Left lung (tissue), 10 donors: ENCODE results near the gene MSLN. TPM values are rescaled to one million over a fixed set of nuclear protein-coding genes. Genes with fewer than 3 reads are reported as not detected.
"Not testable (repeated sequence)": the region's sequence is repeated elsewhere in the genome, so short reads cannot be mapped to it uniquely, and the experiment has no call there.

Experiments
- ATAC-seq: fragments of 200-7000 bp; cut with Tn5 transposase; one replicate; pipeline ENCODE4 v1.9.1; 2020; ENCODE audit warnings: moderate library complexity
- DNase-seq, 4 donors: peaks; one replicate each; pipeline ENCODE4 v3.0.0-alpha.2; 2013 to 2020
- H3K27ac ChIP-seq, 2 donors: fragments of 200-600 bp; sonication (generic) in 1 of 2; one replicate each; pipeline versions ENCODE4 v1.5.0 to v1.8.0; 2020 to 2021
- H3K27me3 ChIP-seq, 2 donors: fragments of 200-600 bp; sonication (generic) in 1 of 2; one replicate each; pipeline versions ENCODE4 v1.5.0 to v1.8.0; 2020 to 2021
- H3K36me3 ChIP-seq, 2 donors: fragments of 200-600 bp; sonication (generic) in 1 of 2; one replicate each; pipeline versions ENCODE4 v1.5.0 to v1.8.0; 2020 to 2021
- H3K4me1 ChIP-seq, 2 donors: fragments of 200-600 bp; one replicate each; pipeline ENCODE4 v1.8.0; 2021
- H3K4me3 ChIP-seq, 2 donors: fragments of 200-600 bp; sonication (generic) in 1 of 2; one replicate each; pipeline versions ENCODE4 v1.5.0 to v1.8.0; 2020 to 2021; ENCODE audit warnings: mild to moderate bottlenecking in 1 of 2
- H3K9me3 ChIP-seq, 2 donors: fragments of 200-600 bp; sonication (generic) in 1 of 2; one replicate each; pipeline versions ENCODE4 v1.5.0 to v1.8.0; 2020 to 2021
- intact Hi-C, 2 donors: fragments of 100-400 bp; cut with DNase I; formaldehyde crosslinking; loops; one replicate each; pipeline versions ENCODE4 v1.11.2 to v1.14.2; 2022
- polyA plus RNA-seq, 6 donors: library from polyadenylated mRNA; unstranded; fragments of 120-200 nt; gene quantifications; one replicate each; pipeline ENCODE4 v1.2.1, GENCODE V29; 2013; ENCODE audit not compliant: insufficient read length in 6 of 6
- total RNA-seq, 2 donors: library from RNA; stranded (reverse); fragmentation: NEBNext Ultra II Directional; extraction: Animal tissue kit (Norgen Biotek cat#: 25700); gene quantifications; one replicate each; pipeline ENCODE4 v1.2.1, GENCODE V29; 2021
- TF ChIP-seq, protein P1 (sequence below), 2 donors: fragments of 200-600 bp; sonication (generic) in 1 of 2; IDR thresholded peaks; one replicate each; pipeline versions ENCODE4 v1.5.0 to v1.8.0; 2021; ENCODE audit warnings: antibody characterized with exemption in 2 of 2
- donor health status: DM: no; HTN: yes; CAD: no.
- donor health status: DM: no; HTN: no; CAD: no.

Gene MSLN
- total and polyA plus RNA-seq, 8 donors: 14.5 to 464 (median 20.8) TPM

GRCh38 chr16:741986-742629 lies 18.4 kb upstream of the MSLN start:
- H3K36me3 ChIP-seq: peaks cover 0 to 10% of the 10 kb centered on the region in 2 donors
- TF ChIP-seq, protein P1, sequence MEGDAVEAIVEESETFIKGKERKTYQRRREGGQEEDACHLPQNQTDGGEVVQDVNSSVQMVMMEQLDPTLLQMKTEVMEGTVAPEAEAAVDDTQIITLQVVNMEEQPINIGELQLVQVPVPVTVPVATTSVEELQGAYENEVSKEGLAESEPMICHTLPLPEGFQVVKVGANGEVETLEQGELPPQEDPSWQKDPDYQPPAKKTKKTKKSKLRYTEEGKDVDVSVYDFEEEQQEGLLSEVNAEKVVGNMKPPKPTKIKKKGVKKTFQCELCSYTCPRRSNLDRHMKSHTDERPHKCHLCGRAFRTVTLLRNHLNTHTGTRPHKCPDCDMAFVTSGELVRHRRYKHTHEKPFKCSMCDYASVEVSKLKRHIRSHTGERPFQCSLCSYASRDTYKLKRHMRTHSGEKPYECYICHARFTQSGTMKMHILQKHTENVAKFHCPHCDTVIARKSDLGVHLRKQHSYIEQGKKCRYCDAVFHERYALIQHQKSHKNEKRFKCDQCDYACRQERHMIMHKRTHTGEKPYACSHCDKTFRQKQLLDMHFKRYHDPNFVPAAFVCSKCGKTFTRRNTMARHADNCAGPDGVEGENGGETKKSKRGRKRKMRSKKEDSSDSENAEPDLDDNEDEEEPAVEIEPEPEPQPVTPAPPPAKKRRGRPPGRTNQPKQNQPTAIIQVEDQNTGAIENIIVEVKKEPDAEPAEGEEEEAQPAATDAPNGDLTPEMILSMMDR (IDR thresholded peaks at IDR 0.05): no peak
- no peak overlapping the region for H3K4me3 ChIP-seq
- H3K27ac ChIP-seq: no peak overlapping the region
- no peak for ATAC-seq
- H3K9me3 ChIP-seq: no peaks in the 10 kb centered on the region
- intact Hi-C loops: no loop called here
- H3K4me1 ChIP-seq: peaks cover 11 to 18% of the 10 kb centered on the region in 2 donors
- peak in 1 of 4 donors; percentile 60 for DNase-seq
- H3K27me3 ChIP-seq: peaks cover 0 to 18% of the 10 kb centered on the region in 2 donors

DNA sequence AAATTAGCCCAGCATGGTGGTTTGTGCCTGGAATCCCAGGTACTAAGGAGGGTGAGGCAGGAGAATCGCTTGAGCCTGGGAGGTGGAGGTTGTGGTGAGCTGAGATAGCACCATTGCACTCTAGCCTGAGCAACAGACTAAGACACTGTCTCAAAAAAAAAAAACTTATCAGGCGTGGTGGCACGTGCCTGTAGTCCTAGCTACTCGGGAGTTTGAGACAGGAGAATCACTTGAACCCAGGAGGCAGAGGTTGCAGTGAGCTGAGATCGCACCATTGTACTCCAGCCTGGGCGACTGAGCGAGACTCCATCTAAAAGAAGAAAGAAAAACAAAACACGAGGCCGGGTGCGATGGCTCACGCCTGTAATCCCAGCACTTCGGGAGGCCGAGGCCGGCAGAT lies 17.6 kb upstream of the MSLN start:
- Histone ChIP-seq H3K4me1 (peaks cover 11 to 18% of the 10 kb centered on the region in 2 donors), H3K27me3 (peaks cover 0 to 18% of the 10 kb centered on the region in 2 donors)
- H3K4me3 ChIP-seq, DNase-seq, H3K9me3 ChIP-seq, H3K27ac ChIP-seq, intact Hi-C loops, H3K36me3 ChIP-seq, ATAC-seq: not testable (repeated sequence)

GRCh38 chr16:743794-744500 lies 16.6 kb upstream of the MSLN start:
- Histone ChIP-seq H3K4me1 (peaks cover 11 to 18% of the 10 kb centered on the region in 2 donors), H3K4me3 (no peak overlapping the region), H3K27ac (no peak overlapping the region), H3K27me3 (peaks cover 0 to 18% of the 10 kb centered on the region in 2 donors), H3K36me3 (no peaks in the 10 kb centered on the region), H3K9me3 (no peaks in the 10 kb centered on the region)
- DNase-seq: peak in 1 of 4 donors; percentile 73
- TF ChIP-seq, protein P1 (IDR thresholded peaks at IDR 0.05): no peak
- intact Hi-C loops: no loop called here
- no peak for ATAC-seq

- TF ChIP-seq, protein P1 (IDR thresholded peaks at IDR 0.05): peak in 1 of 2 donors; percentile 24
- peaks cover 4 to 5% of the 10 kb centered on the region in 2 donors for H3K4me1 ChIP-seq
- ATAC-seq (peak; percentile 56), DNase-seq (peak in 1 of 4 donors; percentile 81)
- intact Hi-C loops: no loop called here
- no peaks in the 10 kb centered on the region for H3K36me3 ChIP-seq
- H3K27ac ChIP-seq: no peak overlapping the region
- peaks cover 0 to 18% of the 10 kb centered on the region in 2 donors for H3K27me3 ChIP-seq
- H3K4me3 ChIP-seq: no peak overlapping the region
- no peaks in the 10 kb centered on the region for H3K9me3 ChIP-seq
These were observed 14.8 kb upstream of the MSLN start for GRCh38 chr16:745739-746138.

GRCh38 chr16:746637-747036 lies 13.9 kb upstream of the MSLN start:
- no peaks in the 10 kb centered on the region for H3K4me1 ChIP-seq
- no peaks in the 10 kb centered on the region for H3K36me3 ChIP-seq
- intact Hi-C loops: no loop called here
- peaks cover 0 to 18% of the 10 kb centered on the region in 2 donors for H3K27me3 ChIP-seq
- no peaks in the 10 kb centered on the region for H3K9me3 ChIP-seq
- DNase-seq: peak in 1 of 4 donors; percentile 67
- TF ChIP-seq, protein P1 (IDR thresholded peaks at IDR 0.05): no peak
- H3K27ac ChIP-seq: no peak overlapping the region
- no peak for ATAC-seq
- no peak overlapping the region for H3K4me3 ChIP-seq
